ENCODE measurements around the gene CENPP.

CENPP gene

GRCh38 chr9:92295827-92296258, 29.9 kb upstream of the CENPP start:
- TF ChIP-seq ZNF274 (IDR thresholded peaks at IDR 0.05; ENCODE audit: low read depth, low read length), result no peak
- H3K4me3 ChIP-seq (ENCODE audit: low read length), result no peak overlapping the region

- TF ChIP-seq ZNF274 (IDR thresholded peaks at IDR 0.05; ENCODE audit: low read depth, low read length), result no peak
- H3K4me3 ChIP-seq (ENCODE audit: low read length), result no peak overlapping the region
These were observed 28.1 kb upstream of the CENPP start for GRCh38 chr9:92297611-92298010.

GRCh38 chr9:92298036-92298435, 27.7 kb upstream of the CENPP start:
- TF ChIP-seq ZNF274 (IDR thresholded peaks at IDR 0.05; ENCODE audit: low read depth, low read length), result no peak
- H3K4me3 ChIP-seq (ENCODE audit: low read length), result no peak overlapping the region

- TF ChIP-seq ZNF274 (IDR thresholded peaks at IDR 0.05; ENCODE audit: low read depth, low read length), result no peak
- no peak overlapping the region for H3K4me3 ChIP-seq (ENCODE audit: low read length)
These were observed 26.6 kb upstream of the CENPP start for GRCh38 chr9:92299116-92299515.

GRCh38 chr9:92300936-92301335, 24.8 kb upstream of the CENPP start:
- TF ChIP-seq ZNF274 (IDR thresholded peaks at IDR 0.05; ENCODE audit: low read depth, low read length), result no peak

GRCh38 chr9:92308893-92309292, 16.9 kb upstream of the CENPP start:
- TF ChIP-seq ZNF274 (IDR thresholded peaks at IDR 0.05; ENCODE audit: low read depth, low read length), result no peak
- no peak overlapping the region for H3K4me3 ChIP-seq (ENCODE audit: low read length)

More at GRCh38 chr9:92300936-92301335, 24.8 kb upstream of the CENPP start:
- no peak overlapping the region for H3K4me3 ChIP-seq (ENCODE audit: low read length)

- TF ChIP-seq ZNF274 (IDR thresholded peaks at IDR 0.05; ENCODE audit: low read depth, low read length), result no peak
- H3K4me3 ChIP-seq (ENCODE audit: low read length), result no peak overlapping the region
These were observed 15.2 kb upstream of the CENPP start for GRCh38 chr9:92310562-92310961.

GRCh38 chr9:92312887-92313623, 12.7 kb upstream of the CENPP start:
- H3K4me3 ChIP-seq (ENCODE audit: low read length), result no peak overlapping the region
- TF ChIP-seq ZNF274 (IDR thresholded peaks at IDR 0.05; ENCODE audit: low read depth, low read length), result no peak

- H3K4me3 ChIP-seq (ENCODE audit: low read length), result no peak overlapping the region
- TF ChIP-seq ZNF274 (IDR thresholded peaks at IDR 0.05; ENCODE audit: low read depth, low read length), result no peak
These were observed 12.1 kb upstream of the CENPP start for GRCh38 chr9:92313624-92314012.

GRCh38 chr9:92315456-92315855, 10.3 kb upstream of the CENPP start:
- no peak for TF ChIP-seq ZNF274 (IDR thresholded peaks at IDR 0.05; ENCODE audit: low read depth, low read length)

GRCh38 chr9:92324431-92324830, 1.3 kb upstream of the CENPP start:
- no peak for TF ChIP-seq ZNF274 (IDR thresholded peaks at IDR 0.05; ENCODE audit: low read depth, low read length)
- H3K4me3 ChIP-seq (ENCODE audit: low read length), result peak overlapping the region; percentile 95

More at GRCh38 chr9:92315456-92315855, 10.3 kb upstream of the CENPP start:
- no peak overlapping the region for H3K4me3 ChIP-seq (ENCODE audit: low read length)

- no peak for TF ChIP-seq ZNF274 (IDR thresholded peaks at IDR 0.05; ENCODE audit: low read depth, low read length)
These were observed 874 bp upstream of the CENPP start for GRCh38 chr9:92324889-92325268.

GRCh38 chr9:92325991-92326500, 293 bp downstream of the CENPP start:
- TF ChIP-seq ZNF274 (IDR thresholded peaks at IDR 0.05; ENCODE audit: low read depth, low read length), result no peak
- H3K4me3 ChIP-seq (ENCODE audit: low read length), result peak overlapping the region; percentile 95

More at GRCh38 chr9:92324889-92325268, 874 bp upstream of the CENPP start:
- H3K4me3 ChIP-seq (ENCODE audit: low read length), result peak overlapping the region; percentile 95

GRCh38 chr9:92327283-92327850, 1.6 kb downstream of the CENPP start:
- H3K4me3 ChIP-seq (ENCODE audit: low read length), result peak overlapping the region; percentile 95; the same call in 1 of the 2 replicates
- no peak for TF ChIP-seq ZNF274 (IDR thresholded peaks at IDR 0.05; ENCODE audit: low read depth, low read length)

- no peak overlapping the region for H3K4me3 ChIP-seq (ENCODE audit: low read length)
- no peak for TF ChIP-seq ZNF274 (IDR thresholded peaks at IDR 0.05; ENCODE audit: low read depth, low read length)
These were observed 2.5 kb downstream of the CENPP start for GRCh38 chr9:92328225-92328624.
